ENCODE data around the gene SRGAP3.

The SRGAP3 gene

DNA sequence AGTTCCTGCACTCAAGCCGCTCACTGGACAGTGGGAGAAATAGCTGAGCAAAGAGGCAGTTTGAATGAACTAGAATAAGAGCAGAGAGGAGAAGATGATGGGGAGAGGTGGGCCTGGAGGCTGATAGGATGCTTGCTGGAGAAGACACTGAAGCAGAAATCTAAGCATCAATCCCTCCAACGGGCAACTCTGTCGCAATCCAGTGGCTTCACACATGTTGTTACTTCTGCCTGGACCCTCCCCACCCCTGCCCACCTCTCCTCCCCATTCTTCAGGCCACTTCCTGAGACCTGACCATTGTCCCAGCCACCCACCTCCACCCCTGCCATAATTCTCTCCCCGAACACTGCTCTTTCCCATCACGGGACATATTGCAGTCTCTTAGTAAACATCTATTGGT lies 76.0 kb downstream of the SRGAP3 start:
- no peak overlapping the region for H3K4me3 Mint-ChIP-seq
- H3K4me1 Mint-ChIP-seq, result peaks cover 26% of the 10 kb centered on the region
- ATAC-seq (no peak), DNase-seq (no peak)
- H3K36me3 Mint-ChIP-seq (ENCODE audit: low read depth), result no peaks in the 10 kb centered on the region
- H3K27me3 Mint-ChIP-seq, result no peaks in the 10 kb centered on the region
- no peaks in the 10 kb centered on the region for H3K9me3 Mint-ChIP-seq
- H3K27ac Mint-ChIP-seq, result no peak overlapping the region

DNA sequence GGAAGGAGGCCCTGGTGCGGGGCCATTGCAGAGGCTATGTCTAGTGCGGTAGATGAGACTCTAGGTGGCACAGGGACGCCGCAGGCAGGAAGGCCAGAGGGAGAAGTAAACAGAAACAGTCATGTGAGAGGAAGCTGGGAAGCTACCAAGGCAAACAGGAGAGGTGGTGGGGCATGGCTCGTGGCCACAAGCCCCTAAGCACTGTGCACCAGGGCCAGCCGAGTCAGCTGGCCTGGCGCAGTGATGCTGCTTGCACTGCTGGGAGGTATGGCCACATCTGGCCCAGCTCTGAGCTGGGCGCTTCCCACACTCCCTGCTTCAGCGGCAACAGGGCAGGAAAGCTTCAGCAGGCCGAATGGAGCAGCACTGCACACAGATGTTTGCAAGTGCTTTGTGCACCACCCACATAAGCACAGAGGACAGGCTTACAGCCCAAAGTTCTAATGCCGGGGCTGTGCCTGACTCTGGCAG lies 76.6 kb downstream of the SRGAP3 start:
- Mint-ChIP-seq H3K9me3 (no peaks in the 10 kb centered on the region), H3K4me1 (peaks cover 32% of the 10 kb centered on the region), H3K27ac (no peak overlapping the region), H3K4me3 (no peak overlapping the region), H3K27me3 (no peaks in the 10 kb centered on the region), H3K36me3 (ENCODE audit: low read depth) (no peaks in the 10 kb centered on the region)
- DNase-seq, result no peak
- ATAC-seq, result no peak

GRCh38 chr3:9170851-9171160 lies 78.6 kb downstream of the SRGAP3 start:
- H3K27ac Mint-ChIP-seq, result no peak overlapping the region
- no peak overlapping the region for H3K4me3 Mint-ChIP-seq
- DNase-seq (no peak), ATAC-seq (no peak)
- no peaks in the 10 kb centered on the region for H3K36me3 Mint-ChIP-seq (ENCODE audit: low read depth)
- no peaks in the 10 kb centered on the region for H3K9me3 Mint-ChIP-seq
- H3K4me1 Mint-ChIP-seq, result peaks cover 33% of the 10 kb centered on the region
- H3K27me3 Mint-ChIP-seq, result no peaks in the 10 kb centered on the region

GRCh38 chr3:9169956-9170850 lies 79.2 kb downstream of the SRGAP3 start:
- ATAC-seq (no peak), DNase-seq (no peak)
- H3K27me3 Mint-ChIP-seq, result no peaks in the 10 kb centered on the region
- H3K9me3 Mint-ChIP-seq, result no peaks in the 10 kb centered on the region
- H3K27ac Mint-ChIP-seq, result no peak overlapping the region
- peaks cover 33% of the 10 kb centered on the region for H3K4me1 Mint-ChIP-seq
- H3K36me3 Mint-ChIP-seq (ENCODE audit: low read depth), result no peaks in the 10 kb centered on the region
- no peak overlapping the region for H3K4me3 Mint-ChIP-seq

GRCh38 chr3:9169326-9169725 lies 80.1 kb downstream of the SRGAP3 start:
- H3K27ac Mint-ChIP-seq, result no peak overlapping the region
- no peak for ATAC-seq
- H3K27me3 Mint-ChIP-seq, result no peaks in the 10 kb centered on the region
- no peak overlapping the region for H3K4me3 Mint-ChIP-seq
- no peaks in the 10 kb centered on the region for H3K36me3 Mint-ChIP-seq (ENCODE audit: low read depth)
- DNase-seq, result no peak
- peaks cover 33% of the 10 kb centered on the region for H3K4me1 Mint-ChIP-seq
- no peaks in the 10 kb centered on the region for H3K9me3 Mint-ChIP-seq

DNA sequence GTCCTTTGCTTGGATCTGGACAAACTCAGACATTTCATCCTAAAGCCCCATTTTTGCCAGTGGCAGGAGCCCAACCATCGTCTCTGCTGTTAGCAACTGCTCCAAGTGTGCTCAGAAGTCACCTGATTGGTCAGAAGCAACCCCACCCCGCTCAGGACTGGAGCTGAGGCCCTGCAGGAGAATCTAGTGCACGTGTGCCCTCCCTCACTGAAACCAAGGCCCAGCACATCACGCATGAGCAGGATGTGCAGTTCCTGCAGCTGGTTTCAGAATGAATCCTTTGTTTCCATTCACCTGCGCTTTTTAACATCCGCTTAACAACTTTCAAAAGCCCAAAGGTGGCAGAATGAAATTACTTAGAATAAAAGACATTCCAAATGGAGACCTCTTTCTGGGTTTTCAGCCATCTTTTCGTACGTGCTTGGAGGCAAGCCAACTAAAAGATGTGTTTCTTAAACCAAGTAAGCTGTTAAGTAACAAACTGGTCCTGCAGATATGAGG lies 81.2 kb downstream of the SRGAP3 start:
- peak; percentile 33 for DNase-seq
- H3K27ac Mint-ChIP-seq, result no peak overlapping the region
- H3K4me3 Mint-ChIP-seq, result no peak overlapping the region
- peaks cover 33% of the 10 kb centered on the region for H3K4me1 Mint-ChIP-seq
- no peaks in the 10 kb centered on the region for H3K36me3 Mint-ChIP-seq (ENCODE audit: low read depth)
- H3K9me3 Mint-ChIP-seq, result no peaks in the 10 kb centered on the region
- peak; percentile 60 for ATAC-seq
- no peaks in the 10 kb centered on the region for H3K27me3 Mint-ChIP-seq

GRCh38 chr3:9167222-9167621 lies 82.2 kb downstream of the SRGAP3 start:
- Mint-ChIP-seq H3K27me3 (no peaks in the 10 kb centered on the region), H3K9me3 (no peaks in the 10 kb centered on the region), H3K36me3 (ENCODE audit: low read depth) (no peaks in the 10 kb centered on the region), H3K4me3 (no peak overlapping the region), H3K4me1 (peaks cover 33% of the 10 kb centered on the region), H3K27ac (no peak overlapping the region)
- ATAC-seq (no peak), DNase-seq (no peak)

- Mint-ChIP-seq H3K4me1 (peaks cover 26% of the 10 kb centered on the region), H3K27ac (no peak overlapping the region), H3K9me3 (no peaks in the 10 kb centered on the region), H3K4me3 (no peak overlapping the region), H3K27me3 (no peaks in the 10 kb centered on the region), H3K36me3 (ENCODE audit: low read depth) (no peaks in the 10 kb centered on the region)
- DNase-seq (no peak), ATAC-seq (no peak)
Measured at GRCh38 chr3:9165421-9165820, 84.0 kb downstream of the SRGAP3 start.

GRCh38 chr3:9163289-9163688 lies 86.2 kb downstream of the SRGAP3 start:
- Mint-ChIP-seq H3K9me3 (no peaks in the 10 kb centered on the region), H3K27me3 (no peaks in the 10 kb centered on the region), H3K4me3 (no peak overlapping the region), H3K36me3 (ENCODE audit: low read depth) (no peaks in the 10 kb centered on the region), H3K27ac (no peak overlapping the region), H3K4me1 (peaks cover 6% of the 10 kb centered on the region)
- DNase-seq (no peak), ATAC-seq (no peak)

- Mint-ChIP-seq H3K9me3 (no peaks in the 10 kb centered on the region), H3K27ac (no peak overlapping the region), H3K36me3 (ENCODE audit: low read depth) (no peaks in the 10 kb centered on the region), H3K27me3 (no peaks in the 10 kb centered on the region), H3K4me3 (no peak overlapping the region), H3K4me1 (no peaks in the 10 kb centered on the region)
- DNase-seq (no peak), ATAC-seq (no peak)
Measured at GRCh38 chr3:9161811-9162210, 87.6 kb downstream of the SRGAP3 start.

GRCh38 chr3:9161298-9161697 lies 88.1 kb downstream of the SRGAP3 start:
- Mint-ChIP-seq H3K4me1 (no peaks in the 10 kb centered on the region), H3K9me3 (no peaks in the 10 kb centered on the region), H3K36me3 (ENCODE audit: low read depth) (no peaks in the 10 kb centered on the region), H3K4me3 (no peak overlapping the region), H3K27ac (no peak overlapping the region), H3K27me3 (no peaks in the 10 kb centered on the region)
- ATAC-seq (no peak), DNase-seq (no peak)

DNA sequence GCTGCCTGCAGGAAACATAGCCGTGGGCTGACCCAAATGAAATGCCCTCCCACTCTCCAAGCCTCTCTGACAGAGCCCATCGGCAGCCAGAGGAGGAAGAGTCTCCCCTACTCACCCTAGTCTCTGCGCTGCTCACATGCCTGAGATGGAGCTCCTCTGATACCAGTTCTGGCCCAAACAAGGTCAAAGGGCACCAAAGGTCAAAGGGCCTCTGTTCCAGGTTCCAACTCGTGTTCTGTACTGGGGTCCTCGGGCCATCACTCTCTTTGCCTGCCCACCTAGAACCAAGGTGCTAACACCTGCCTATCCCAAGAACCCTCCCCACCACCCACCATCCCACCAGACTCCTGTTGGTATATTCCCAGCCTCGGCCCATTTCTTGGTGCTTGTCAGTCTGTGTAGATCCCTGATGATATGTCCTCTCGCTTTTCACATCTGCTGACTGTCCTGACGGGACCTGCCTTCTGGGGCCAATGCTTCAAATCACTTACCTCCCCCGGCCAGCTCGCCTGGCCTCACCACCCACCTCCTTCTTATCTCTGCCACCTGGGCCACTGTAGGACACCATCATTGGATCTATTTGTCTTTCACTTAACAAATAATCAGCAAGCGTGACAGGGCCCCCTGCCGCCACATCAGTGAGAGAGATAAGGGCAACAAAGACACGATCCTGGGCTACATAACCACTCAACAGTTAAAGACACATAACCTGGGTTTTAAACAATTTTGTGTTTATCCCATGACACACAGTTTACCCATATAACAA lies 90.4 kb downstream of the SRGAP3 start:
- H3K36me3 Mint-ChIP-seq (ENCODE audit: low read depth), result no peaks in the 10 kb centered on the region
- H3K27me3 Mint-ChIP-seq, result no peaks in the 10 kb centered on the region
- no peaks in the 10 kb centered on the region for H3K4me1 Mint-ChIP-seq
- ATAC-seq (no peak), DNase-seq (no peak)
- no peak overlapping the region for H3K4me3 Mint-ChIP-seq
- no peak overlapping the region for H3K27ac Mint-ChIP-seq
- no peaks in the 10 kb centered on the region for H3K9me3 Mint-ChIP-seq

- Mint-ChIP-seq H3K36me3 (ENCODE audit: low read depth) (no peaks in the 10 kb centered on the region), H3K27me3 (no peaks in the 10 kb centered on the region), H3K4me3 (no peak overlapping the region), H3K4me1 (no peaks in the 10 kb centered on the region), H3K27ac (no peak overlapping the region), H3K9me3 (no peaks in the 10 kb centered on the region)
- ATAC-seq (no peak), DNase-seq (no peak)
Measured at GRCh38 chr3:9157651-9158362, 91.6 kb downstream of the SRGAP3 start.

DNA sequence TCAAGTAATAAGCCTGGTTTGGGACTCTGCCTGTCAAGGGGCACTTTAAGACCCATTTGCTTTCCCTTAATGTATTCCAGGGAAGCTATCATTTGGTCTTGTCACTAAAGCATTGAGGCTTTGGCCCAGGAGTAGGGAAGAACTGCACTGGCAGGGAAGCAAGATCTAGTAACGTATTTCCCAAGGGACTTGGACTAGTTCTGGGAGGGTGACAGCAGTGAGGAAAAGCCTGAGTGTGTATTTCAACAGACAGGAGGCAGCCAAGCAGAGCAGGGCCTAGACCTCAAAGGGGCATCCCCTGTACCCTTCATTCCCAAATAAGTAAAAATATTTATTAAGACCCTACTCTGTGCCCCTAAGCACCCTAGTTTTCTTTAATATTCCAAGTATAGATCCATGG lies 92.8 kb downstream of the SRGAP3 start:
- H3K36me3 Mint-ChIP-seq (ENCODE audit: low read depth), result no peaks in the 10 kb centered on the region
- no peak for ATAC-seq

More for the DNA sequence above, 92.8 kb downstream of the SRGAP3 start:
- H3K27ac Mint-ChIP-seq, result no peak overlapping the region
- no peaks in the 10 kb centered on the region for H3K4me1 Mint-ChIP-seq
- DNase-seq, result no peak
- peaks cover 5% of the 10 kb centered on the region for H3K9me3 Mint-ChIP-seq
- H3K4me3 Mint-ChIP-seq, result no peak overlapping the region
- no peaks in the 10 kb centered on the region for H3K27me3 Mint-ChIP-seq

Data from activated naive CD8-positive, alpha-beta T cell treated with anti-CD3 and anti-CD28 coated beads, Interleukin-2, amount 50 U/mL, for 24 hours (primary cell).